ENCODE measurements around the gene BABAM2.

BABAM2 gene

GRCh38 chr2:27909901-27910300 is 19.4 kb downstream of the BABAM2 start:
- no peak for DNase-seq

DNA sequence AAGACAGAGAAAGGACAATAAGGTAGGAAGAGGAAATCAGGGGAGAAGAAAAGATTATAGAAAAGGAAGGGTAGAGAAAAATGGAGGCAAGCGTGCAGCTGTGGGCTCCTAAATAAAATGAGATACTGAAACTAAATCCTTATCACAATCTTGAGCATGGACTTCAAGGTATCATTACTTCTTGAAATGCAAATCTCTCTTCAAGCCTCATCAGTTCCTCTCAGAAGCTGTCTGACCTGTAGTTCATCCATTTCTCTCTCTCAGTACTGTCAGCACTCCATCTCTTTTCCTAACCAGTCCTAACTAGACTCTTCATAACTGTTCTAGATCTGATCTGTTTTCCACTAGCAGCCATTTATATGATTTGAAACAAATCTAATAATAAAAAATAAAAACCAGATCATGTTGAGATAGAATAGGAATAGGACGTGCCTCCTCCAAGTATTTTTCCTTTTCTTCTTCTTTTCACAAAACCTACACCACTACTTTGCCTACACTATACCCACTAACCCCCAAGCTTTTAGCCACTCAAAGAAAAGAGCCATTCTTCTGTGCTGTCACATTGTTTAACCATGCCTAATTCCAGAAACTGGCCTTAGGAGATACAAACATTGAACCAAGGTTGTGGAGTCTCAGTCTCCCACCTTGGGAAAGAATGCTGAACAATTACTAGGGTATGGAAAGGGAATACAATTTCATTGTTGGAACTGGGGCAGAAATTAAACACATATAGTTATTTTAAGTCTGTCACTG is 21.1 kb downstream of the BABAM2 start:
- no peak for DNase-seq

- no peak for DNase-seq
Measured at GRCh38 chr2:27912512-27912911, 22.0 kb downstream of the BABAM2 start.

- DNase-seq, result no peak
Measured at GRCh38 chr2:27914041-27914804, 23.7 kb downstream of the BABAM2 start.

DNA sequence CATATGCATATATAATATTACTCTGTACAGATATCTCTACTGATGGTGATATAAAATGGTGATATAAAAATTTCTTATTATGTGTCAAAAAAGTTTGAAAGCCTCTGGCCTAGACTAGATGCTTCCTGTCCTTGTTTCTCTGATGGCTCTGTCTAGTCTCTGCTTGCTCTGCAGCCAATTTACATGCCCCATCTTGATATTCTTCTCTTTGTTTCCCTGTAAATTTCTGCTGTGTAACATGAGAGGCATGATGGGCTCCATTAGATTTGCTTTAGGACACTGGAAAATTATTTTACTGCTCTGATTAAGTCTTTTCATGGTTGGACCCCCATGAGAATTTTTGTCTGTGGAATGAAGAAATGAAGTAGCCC is 24.3 kb downstream of the BABAM2 start:
- DNase-seq, result no peak

GRCh38 chr2:27915191-27915590 is 24.7 kb downstream of the BABAM2 start:
- no peak for DNase-seq

DNA sequence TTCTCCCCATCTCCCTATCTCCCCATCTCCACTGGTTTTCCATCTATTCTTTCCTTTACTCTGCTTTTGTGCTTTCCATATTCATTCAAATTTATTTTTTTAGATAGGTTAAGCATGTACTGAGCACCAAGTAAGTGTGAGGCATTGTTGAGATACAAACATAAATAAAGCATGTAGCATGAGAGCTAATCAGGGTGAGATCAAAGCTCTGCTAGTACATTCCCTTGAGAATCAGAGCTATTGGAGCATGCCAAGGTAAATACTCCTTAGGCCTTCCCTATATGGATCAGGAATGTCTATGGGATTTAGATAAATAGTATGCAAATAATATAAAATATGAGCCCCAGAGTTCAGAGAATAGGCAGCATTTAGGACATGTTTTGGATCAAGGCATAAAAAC is 25.3 kb downstream of the BABAM2 start:
- no peak for DNase-seq

DNA sequence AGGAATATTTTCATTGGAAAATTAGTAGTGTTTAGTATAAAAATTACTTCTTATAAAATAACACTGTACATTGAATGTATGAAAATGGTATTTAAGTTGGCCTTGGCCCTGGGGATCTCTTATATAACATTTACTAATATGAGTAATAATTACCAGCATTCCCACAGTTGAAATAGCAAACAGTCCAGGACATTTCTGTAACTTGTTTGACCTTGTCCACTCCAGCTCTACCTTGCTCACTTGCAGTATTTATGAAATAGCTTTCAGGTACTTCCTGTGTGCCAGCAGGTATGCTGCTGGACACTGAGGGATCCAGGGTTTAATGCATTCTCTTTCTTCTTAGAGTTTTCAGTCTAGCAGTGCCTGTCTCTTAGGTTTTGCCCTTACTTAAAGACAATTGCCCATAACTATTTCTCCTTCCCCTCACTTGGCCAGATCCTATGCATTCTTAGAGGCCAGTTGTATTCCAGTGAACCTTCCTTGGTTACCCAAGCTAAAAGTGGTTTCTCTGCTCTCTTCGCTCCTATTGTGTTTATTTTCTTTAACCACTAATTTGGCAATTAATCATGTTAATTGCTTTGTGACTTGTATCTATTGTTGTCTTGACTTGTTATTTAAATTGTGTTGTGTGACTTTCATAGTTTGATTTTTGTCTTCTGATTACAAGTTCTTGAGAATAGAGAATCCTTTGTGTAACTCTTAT is 25.9 kb downstream of the BABAM2 start:
- DNase-seq, result no peak

- DNase-seq, result no peak
Measured at GRCh38 chr2:27920148-27920885, 29.8 kb downstream of the BABAM2 start.

- no peak for DNase-seq
Measured at GRCh38 chr2:27921424-27921823, 30.9 kb downstream of the BABAM2 start.

DNA sequence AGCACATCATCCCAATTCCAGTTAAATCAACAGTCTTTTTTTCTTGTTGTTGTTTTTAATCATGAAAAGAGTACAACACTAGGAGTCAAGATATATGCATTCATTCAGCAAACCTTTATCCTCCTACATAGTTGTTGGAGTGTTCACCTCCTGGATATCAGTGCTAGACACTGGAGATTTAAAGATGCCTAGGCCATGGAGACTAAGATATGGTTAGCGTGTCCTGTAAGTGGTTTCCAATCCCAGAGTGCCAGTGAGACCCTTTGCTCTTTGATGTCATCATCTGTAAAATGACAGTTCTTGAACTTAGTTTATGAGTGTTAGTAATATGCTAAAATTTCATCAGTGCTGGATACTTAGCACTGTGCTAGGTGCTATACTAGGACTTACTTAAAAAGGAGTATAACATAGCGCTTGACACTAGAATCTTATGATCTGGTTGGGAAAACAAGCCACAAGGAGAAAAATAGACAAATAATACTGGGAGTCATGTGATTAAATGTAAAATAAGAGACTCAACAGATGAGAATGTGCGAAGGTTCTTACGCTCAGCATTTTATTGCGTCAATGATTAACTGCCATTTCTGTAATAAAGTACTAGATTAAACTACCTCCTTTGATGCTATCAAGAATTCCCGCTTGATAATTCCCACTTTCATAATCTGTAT is 31.5 kb downstream of the BABAM2 start:
- DNase-seq, result no peak

GRCh38 chr2:27922842-27923241 is 32.3 kb downstream of the BABAM2 start:
- no peak for DNase-seq

GRCh38 chr2:27925766-27926472 is 35.4 kb downstream of the BABAM2 start:
- DNase-seq, result no peak

GRCh38 chr2:27929916-27930486 is 39.5 kb downstream of the BABAM2 start:
- DNase-seq, result no peak

DNA sequence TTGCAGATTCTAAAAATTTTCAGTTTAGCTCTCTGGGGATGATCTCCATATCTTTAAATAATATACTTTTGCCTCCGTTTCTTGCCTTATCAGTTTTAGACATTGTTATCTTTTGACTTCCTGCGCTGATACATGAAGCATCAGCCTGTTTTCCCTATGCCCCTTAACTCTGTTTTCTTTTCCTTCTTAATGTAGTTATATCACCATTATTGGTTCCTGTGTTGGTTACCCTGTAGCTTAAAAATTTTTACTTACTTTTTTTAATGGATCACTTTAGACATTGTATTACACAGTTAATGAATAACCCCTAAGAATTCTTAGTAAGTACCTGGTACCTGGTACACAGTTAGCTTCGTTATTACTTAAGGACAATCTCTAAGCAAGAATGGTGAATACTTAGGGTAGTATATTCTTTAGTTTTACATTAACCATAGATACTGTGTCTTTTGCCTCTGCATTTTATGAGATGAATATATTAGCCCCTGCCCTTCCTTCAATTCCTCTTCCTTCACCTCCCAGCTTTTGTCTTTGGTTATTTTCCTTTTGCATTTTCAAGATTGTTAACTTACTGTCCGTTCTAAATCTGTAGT is 40.9 kb downstream of the BABAM2 start:
- DNase-seq, result no peak

- no peak for DNase-seq
Measured at GRCh38 chr2:27932396-27932795, 41.9 kb downstream of the BABAM2 start.

- no peak for DNase-seq
Measured at GRCh38 chr2:27935026-27935425, 44.5 kb downstream of the BABAM2 start.

DNA sequence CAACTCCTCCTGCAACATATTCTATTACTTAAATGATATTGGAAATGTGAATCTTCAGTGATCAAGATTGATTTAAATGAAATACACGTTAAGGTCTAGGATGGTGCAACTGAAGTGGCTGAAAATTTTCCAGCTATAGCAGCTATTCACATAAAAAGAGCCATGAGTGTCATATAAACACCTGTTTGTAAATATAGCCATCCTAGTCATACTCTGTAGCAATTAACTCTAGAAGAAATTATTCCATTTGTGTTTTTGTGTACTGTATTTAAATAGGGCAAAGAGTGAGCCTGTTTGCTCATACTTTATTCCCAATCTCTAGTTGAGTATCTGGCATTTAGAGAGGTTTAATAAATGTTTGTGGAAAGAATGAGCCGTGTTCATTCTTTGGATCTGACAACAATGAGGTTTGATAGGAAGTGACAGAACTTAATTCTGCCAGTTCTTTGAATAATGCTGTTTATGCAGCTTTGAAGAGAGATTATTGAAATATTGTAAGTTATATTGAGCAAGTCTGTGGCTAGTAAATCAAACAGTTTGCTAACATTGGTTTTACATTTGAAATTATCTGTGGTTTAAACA is 49.7 kb downstream of the BABAM2 start:
- no peak for DNase-seq

DNA sequence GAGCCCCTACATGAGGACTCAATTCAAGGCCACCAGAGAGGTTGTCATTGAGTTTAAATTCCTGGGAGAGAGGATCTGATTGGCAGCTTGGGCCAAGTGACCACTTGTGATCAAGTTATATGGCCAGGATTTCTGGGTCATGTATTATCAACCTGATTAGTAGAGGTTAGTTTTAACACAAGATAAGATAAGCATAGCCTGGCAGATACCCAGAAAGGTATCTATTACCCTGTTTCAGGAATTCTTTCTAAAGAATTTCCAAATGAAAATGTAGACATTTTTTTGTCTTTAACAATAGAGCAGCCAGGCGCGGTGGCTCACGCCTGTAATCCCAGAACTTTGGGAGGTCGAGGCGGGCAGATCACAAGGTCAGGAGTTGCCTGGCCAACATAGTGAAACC is 50.5 kb downstream of the BABAM2 start:
- DNase-seq, result no peak

Data from amygdala (tissue), 56 donors.